DLD1 (cell line): Measurements from ENCODE around the gene BRF1.

Source experiments
- in situ Hi-C: cut with HindIII; loops from 2 replicates; pipeline ENCODE4 v1.10.0; 2017; ENCODE audit warnings: low sequenced_read_pairs

Gene BRF1

DNA sequence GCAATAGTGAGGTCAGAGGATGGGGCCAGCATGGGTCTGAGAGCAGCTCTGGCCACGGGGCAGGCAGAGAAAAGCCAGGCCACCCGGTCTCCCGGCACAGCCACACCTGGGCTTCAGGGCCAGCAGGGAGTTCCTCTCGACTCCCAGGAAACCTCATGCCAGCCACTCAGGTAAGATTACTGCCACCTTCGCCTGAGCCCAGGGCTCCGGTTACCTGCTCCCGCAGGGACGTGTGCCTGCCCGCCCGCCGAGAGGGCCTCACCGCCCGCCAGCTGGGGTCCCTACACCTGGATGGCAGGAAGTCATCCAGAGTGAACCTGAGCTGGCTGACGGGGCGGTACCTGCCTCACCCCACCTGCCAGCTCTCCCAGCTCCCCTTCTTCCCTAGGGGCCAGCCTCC lies 139.5 kb downstream of the BRF1 start:
- in situ Hi-C loops = no loop called here

DNA sequence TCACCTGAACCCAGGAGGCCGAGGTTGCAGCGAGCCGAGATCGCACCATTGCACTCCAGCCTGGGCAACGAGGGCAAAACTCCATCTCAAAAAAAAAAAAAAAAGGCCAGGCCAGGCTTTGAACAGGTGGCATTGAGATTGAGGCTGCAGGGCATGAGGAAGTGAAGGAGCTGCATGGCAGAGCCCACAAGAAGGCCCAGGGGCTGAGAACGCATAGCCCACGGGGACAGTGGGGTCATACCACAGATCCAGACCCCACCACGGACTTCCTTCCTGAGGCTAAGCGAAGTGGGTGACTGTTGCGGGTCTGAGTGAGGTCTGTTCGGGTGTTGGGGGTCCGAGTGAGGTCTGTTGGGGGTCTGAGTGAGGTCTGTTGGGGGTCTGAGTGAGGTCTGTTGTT lies 140.0 kb downstream of the BRF1 start:
- in situ Hi-C loops = no loop called here

DNA sequence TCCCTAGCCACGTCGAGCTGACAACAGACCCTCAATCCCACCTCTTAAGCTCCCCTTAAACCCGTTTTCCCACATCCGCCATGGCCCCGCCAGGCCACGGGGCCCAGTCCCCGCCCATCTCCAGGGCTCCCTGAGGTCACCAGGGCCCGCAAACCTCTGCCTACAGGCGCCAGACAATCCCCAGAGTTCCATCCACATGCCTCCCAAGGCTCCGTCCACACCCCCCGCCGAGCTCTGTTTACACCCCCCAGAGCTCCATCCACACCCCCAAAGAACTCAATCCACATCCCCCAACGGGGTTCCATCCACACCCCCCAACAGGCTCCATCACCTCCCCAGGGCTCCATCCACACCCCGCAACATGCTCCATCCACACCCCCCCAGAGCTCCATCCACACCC lies 141.5 kb downstream of the BRF1 start:
- in situ Hi-C loops = no loop called here
